Mucosa of descending colon (tissue), 3 donors: Measurements from ENCODE around the gene SLC22A1. TPM values are rescaled to one million over a fixed set of nuclear protein-coding genes. Genes with fewer than 3 reads are reported as not detected.
"Not testable (repeated sequence)": the region's sequence is repeated elsewhere in the genome, so short reads cannot be mapped to it uniquely, and the experiment has no call there.

Experiments used
- ATAC-seq: fragments of 200-7000 bp; cut with Tn5 transposase; one replicate; pipeline ENCODE4 v1.9.1; 2020; ENCODE audit warnings: mild to moderate bottlenecking, moderate library complexity
- DNase-seq, 3 donors: peaks; one replicate each; pipeline ENCODE4 v3.0.0-alpha.2; 2020
- H3K36me3 ChIP-seq: fragments of 200-600 bp; one replicate; pipeline ENCODE4 v1.8.0; 2021; ENCODE audit warnings: low read depth, mild to moderate bottlenecking
- H3K4me1 ChIP-seq: fragments of 200-600 bp; one replicate; pipeline ENCODE4 v1.8.0; 2021; ENCODE audit warnings: low read depth, mild to moderate bottlenecking
- H3K4me3 ChIP-seq: fragments of 200-600 bp; one replicate; pipeline ENCODE4 v1.8.0; 2021; ENCODE audit warnings: mild to moderate bottlenecking
- H3K9me3 ChIP-seq: fragments of 200-600 bp; one replicate; pipeline ENCODE4 v1.8.0; 2021; ENCODE audit warnings: mild to moderate bottlenecking
- CTCF ChIP-seq: fragments of 200-600 bp; IDR thresholded peaks from one replicate; pipeline ENCODE4 v1.8.0; 2022; ENCODE audit warnings: antibody characterized with exemption, mild to moderate bottlenecking
- intact Hi-C, 2 donors: fragments of 100-400 bp; cut with DNase I in 1 of 2; cut with micrococcal nuclease in 1 of 2; formaldehyde crosslinking; loops; one replicate each; pipeline versions ENCODE4 v1.11.0 to v1.11.1; 2022; cut with DNase I, micrococcal nuclease
- total RNA-seq, 3 donors: library from RNA; stranded (reverse); fragmentation: NEBNext Ultra II Directional in 2 of 3; extraction: Animal tissue kit (Norgen Biotek cat#: 25700) in 2 of 3; gene quantifications; one replicate each; pipeline versions ENCODE4 v1.2.1 to v1.2.4, GENCODE V29; 2021 to 2023
- donor health status: DM: no; HTN: no; CAD: no; lungs with moderate emphysema.
- donor health status: DM: no; HTN: no; CAD: no.
- donor health status: DM: no; HTN: yes; CAD: no.

The SLC22A1 gene
- total RNA-seq, 3 donors from 2014 or later: 1.9 to 2.4 (median 2.4) TPM

GRCh38 chr6:160118620-160119229 is 2.9 kb upstream of the SLC22A1 start:
- H3K36me3 ChIP-seq: no peaks in the 10 kb centered on the region
- ATAC-seq (no peak), DNase-seq (no peak)
- H3K9me3 ChIP-seq: no peaks in the 10 kb centered on the region
- TF ChIP-seq CTCF: no peak
- H3K4me3 ChIP-seq: no peak overlapping the region
- no peaks in the 10 kb centered on the region for H3K4me1 ChIP-seq
- intact Hi-C loops: no loop called here

GRCh38 chr6:160120087-160120486 is 1.5 kb upstream of the SLC22A1 start:
- intact Hi-C loops: no loop called here
- DNase-seq: no peak
- TF ChIP-seq CTCF: no peak
- Histone ChIP-seq H3K9me3 (no peaks in the 10 kb centered on the region), H3K4me1 (no peaks in the 10 kb centered on the region), H3K36me3 (no peaks in the 10 kb centered on the region), H3K4me3 (no peak overlapping the region)
- no peak for ATAC-seq

GRCh38 chr6:160121981-160122380 is 366 bp downstream of the SLC22A1 start:
- no peak for DNase-seq
- Histone ChIP-seq H3K36me3 (no peaks in the 10 kb centered on the region), H3K4me3 (no peak overlapping the region), H3K9me3 (no peaks in the 10 kb centered on the region), H3K4me1 (no peaks in the 10 kb centered on the region)
- no peak for TF ChIP-seq CTCF
- ATAC-seq: no peak
- intact Hi-C loops: no loop called here

- no peak for TF ChIP-seq CTCF
- H3K9me3 ChIP-seq: no peaks in the 10 kb centered on the region
- H3K4me1 ChIP-seq: no peaks in the 10 kb centered on the region
- ATAC-seq: no peak
- intact Hi-C loops: no loop called here
- H3K4me3 ChIP-seq: no peak overlapping the region
- no peaks in the 10 kb centered on the region for H3K36me3 ChIP-seq
- no peak for DNase-seq
Observed at GRCh38 chr6:160122744-160123143, 1.1 kb downstream of the SLC22A1 start.

- intact Hi-C loops: no loop called here
- no peak for ATAC-seq
- DNase-seq: no peak
- no peaks in the 10 kb centered on the region for H3K9me3 ChIP-seq
- no peak overlapping the region for H3K4me3 ChIP-seq
- H3K36me3 ChIP-seq: no peaks in the 10 kb centered on the region
- no peak for TF ChIP-seq CTCF
- no peaks in the 10 kb centered on the region for H3K4me1 ChIP-seq
Observed at GRCh38 chr6:160124007-160124406, 2.4 kb downstream of the SLC22A1 start.

- no peak for ATAC-seq
- no peak for DNase-seq
- Histone ChIP-seq H3K36me3 (no peaks in the 10 kb centered on the region), H3K9me3 (no peaks in the 10 kb centered on the region), H3K4me1 (no peaks in the 10 kb centered on the region), H3K4me3 (no peak overlapping the region)
- TF ChIP-seq CTCF: no peak
- intact Hi-C loops: no loop called here
Observed at GRCh38 chr6:160124605-160125004, 3.0 kb downstream of the SLC22A1 start.

- H3K4me1 ChIP-seq, H3K9me3 ChIP-seq, ATAC-seq, intact Hi-C loops, DNase-seq, H3K36me3 ChIP-seq, H3K4me3 ChIP-seq: not testable (repeated sequence)
Observed at GRCh38 chr6:160125105-160125504, 3.5 kb downstream of the SLC22A1 start.
